Smooth muscle cell (in vitro differentiated cells): ENCODE data around the gene SOAT1. TPM values are rescaled to one million over a fixed set of nuclear protein-coding genes. Genes with fewer than 3 reads are reported as not detected.

Experiments used
- DNase-seq: peaks from one replicate; lab custom pipeline; 2025; ENCODE audit not compliant: unreplicated experiment; lab: John Stamatoyannopoulos, UW
- H2AFZ ChIP-seq: fragments of 200-600 bp; sonication (generic); 2 replicates; pipeline ENCODE4 v1.6.0; 2016; ENCODE audit warnings: antibody characterized with exemption, low read depth, mild to moderate bottlenecking
- H3F3A ChIP-seq: fragments of 200-600 bp; sonication (generic); 2 replicates; pipeline ENCODE4 v1.6.0; 2017; ENCODE audit warnings: antibody characterized with exemption, low read depth
- H3K27ac ChIP-seq: fragments of 200-600 bp; sonication (generic); 2 replicates; pipeline ENCODE4 v1.5.1; 2016; ENCODE audit warnings: low read depth, mild to moderate bottlenecking
- H3K27me3 ChIP-seq: fragments of 200-600 bp; sonication (generic); 2 replicates; pipeline ENCODE4 v1.6.1; 2016; ENCODE audit warnings: low read depth, mild to moderate bottlenecking
- H3K36me3 ChIP-seq: fragments of 200-600 bp; sonication (generic); 2 replicates; pipeline ENCODE4 v1.5.1; 2016; ENCODE audit warnings: low read depth
- H3K4me1 ChIP-seq: fragments of 200-600 bp; sonication (generic); 2 replicates; pipeline ENCODE4 v1.5.1; 2016; ENCODE audit warnings: low read depth
- H3K4me2 ChIP-seq: fragments of 200-600 bp; sonication (generic); 2 replicates; pipeline ENCODE4 v1.6.0; 2016; ENCODE audit warnings: mild to moderate bottlenecking
- H3K4me3 ChIP-seq: fragments of 200-600 bp; sonication (generic); 2 replicates; pipeline ENCODE4 v1.5.1; 2016; ENCODE audit warnings: mild to moderate bottlenecking
- H3K79me2 ChIP-seq: fragments of 200-600 bp; sonication (generic); 2 replicates; pipeline ENCODE4 v1.6.0; 2016; ENCODE audit warnings: low read depth, mild to moderate bottlenecking
- H3K9ac ChIP-seq: fragments of 200-600 bp; sonication (generic); 2 replicates; pipeline ENCODE4 v1.6.0; 2016; ENCODE audit warnings: low read depth
- H3K9me3 ChIP-seq: fragments of 200-600 bp; sonication (generic); replicated peaks from 2 replicates; pipeline ENCODE4 v1.5.1; 2016; ENCODE audit warnings: low read depth
- H4K20me1 ChIP-seq: fragments of 200-600 bp; sonication (generic); 2 replicates; pipeline ENCODE4 v1.6.0; 2016; ENCODE audit warnings: low read depth
- CTCF ChIP-seq: fragments of 200-600 bp; sonication (generic); IDR thresholded peaks from 2 replicates; pipeline ENCODE4 v1.5.1; 2017; ENCODE audit warnings: borderline replicate concordance, mild to moderate bottlenecking, antibody characterized with exemption; ENCODE audit not compliant: insufficient read depth, poor library complexity, severe bottlenecking
- whole genome bisulfite sequencing: methylation state at CpG from one replicate; pipeline ENCODE4 v1.1.7; 2016; ENCODE audit warnings: low lambda C conversion rate; 5-methylcytosine and 5-hydroxymethylcytosine counted together
- polyA plus RNA-seq: library from polyadenylated mRNA; unstranded; fragments of >200 nt; fragmentation: Nextera tagmentation; extraction: Ambion mirVana; gene quantifications from 2 replicates; pipeline ENCODE4 v1.2.1, GENCODE V29; 2016
- total RNA-seq: library from RNA; depleted of rRNA; stranded (reverse); fragments of >200 nt; gene quantifications from 2 replicates; pipeline ENCODE4 v1.2.3, GENCODE V29; 2014

SOAT1 gene
- total and polyA plus RNA-seq, 2 experiments from 2014 or later: 15.4 to 20.2 TPM

GRCh38 chr1:179318491-179318890, 24.9 kb downstream of the SOAT1 start:
- H3K4me1 ChIP-seq: no peaks in the 10 kb centered on the region
- WGBS: 95% methylated on average over 5 of the region's 5 CpGs

DNA sequence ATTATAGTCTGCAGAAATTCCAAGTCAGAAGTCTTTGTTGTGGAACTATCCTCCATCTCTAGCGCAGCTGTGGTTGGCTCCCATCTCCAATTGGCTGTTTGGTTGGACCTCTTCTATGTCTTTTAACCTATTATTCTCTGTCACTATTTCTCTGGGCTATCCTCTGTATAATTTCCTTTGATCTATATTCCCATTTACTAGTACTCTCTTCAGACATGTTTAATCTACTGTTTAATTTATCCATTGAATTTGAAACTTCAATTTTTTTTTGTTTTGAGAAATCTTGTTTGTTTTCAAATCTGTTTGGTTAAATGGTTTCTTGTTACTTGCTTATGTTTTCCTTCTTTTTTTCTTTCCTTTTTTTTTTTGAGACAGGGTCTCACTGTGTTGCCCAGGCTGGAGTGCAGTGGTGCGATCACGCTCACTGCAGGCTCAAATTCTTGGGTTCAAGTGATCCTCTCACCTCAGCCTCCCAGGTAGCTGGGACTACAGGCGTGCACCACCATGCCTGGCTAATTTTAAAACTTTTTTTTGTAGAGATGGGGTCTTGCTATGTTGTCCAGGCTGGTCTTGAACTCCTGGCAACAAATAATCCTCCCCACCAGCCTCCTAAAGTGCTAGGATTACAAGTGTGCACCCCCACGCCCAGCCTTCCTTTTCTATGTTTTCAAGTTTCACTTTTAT, 28.1 kb downstream of the SOAT1 start:
- Histone ChIP-seq H3K27me3 (no peaks in the 10 kb centered on the region), H3K36me3 (no peaks in the 10 kb centered on the region), H3K4me2 (no peak overlapping the region), H3K4me1 (no peaks in the 10 kb centered on the region), H3K27ac (no peak overlapping the region), H3K9me3 (no peaks in the 10 kb centered on the region), H3F3A (no peaks in the 10 kb centered on the region), H4K20me1 (no peaks in the 10 kb centered on the region), H3K9ac (no peak overlapping the region), H2AFZ (no peak overlapping the region), H3K79me2 (peaks cover 8% of the 10 kb centered on the region), H3K4me3 (no peak overlapping the region)
- DNase-seq: no peak
- WGBS: 91% methylated on average over 5 of the region's 5 CpGs
- no peak for TF ChIP-seq CTCF

More at GRCh38 chr1:179318491-179318890, 24.9 kb downstream of the SOAT1 start:
- Histone ChIP-seq H3K79me2 (peaks cover 17% of the 10 kb centered on the region), H3K9me3 (no peaks in the 10 kb centered on the region), H3K4me3 (no peak overlapping the region), H3K27ac (no peak overlapping the region), H3K9ac (no peak overlapping the region), H2AFZ (no peak overlapping the region), H3K27me3 (no peaks in the 10 kb centered on the region), H3K4me2 (no peak overlapping the region), H3F3A (no peaks in the 10 kb centered on the region), H4K20me1 (peaks cover 4% of the 10 kb centered on the region), H3K36me3 (no peaks in the 10 kb centered on the region)
- TF ChIP-seq CTCF: no peak
- DNase-seq: no peak

GRCh38 chr1:179322557-179322956, 29.0 kb downstream of the SOAT1 start:
- TF ChIP-seq CTCF: no peak
- DNase-seq: no peak
- Histone ChIP-seq H3K27me3 (no peaks in the 10 kb centered on the region), H3K4me2 (no peak overlapping the region), H3K9me3 (no peaks in the 10 kb centered on the region), H3F3A (no peaks in the 10 kb centered on the region), H2AFZ (no peak overlapping the region), H4K20me1 (no peaks in the 10 kb centered on the region), H3K27ac (no peak overlapping the region), H3K4me1 (no peaks in the 10 kb centered on the region), H3K9ac (no peak overlapping the region), H3K36me3 (no peaks in the 10 kb centered on the region), H3K79me2 (peaks cover 8% of the 10 kb centered on the region), H3K4me3 (no peak overlapping the region)
- WGBS: 54% methylated on average over 3 of the region's 3 CpGs

DNA sequence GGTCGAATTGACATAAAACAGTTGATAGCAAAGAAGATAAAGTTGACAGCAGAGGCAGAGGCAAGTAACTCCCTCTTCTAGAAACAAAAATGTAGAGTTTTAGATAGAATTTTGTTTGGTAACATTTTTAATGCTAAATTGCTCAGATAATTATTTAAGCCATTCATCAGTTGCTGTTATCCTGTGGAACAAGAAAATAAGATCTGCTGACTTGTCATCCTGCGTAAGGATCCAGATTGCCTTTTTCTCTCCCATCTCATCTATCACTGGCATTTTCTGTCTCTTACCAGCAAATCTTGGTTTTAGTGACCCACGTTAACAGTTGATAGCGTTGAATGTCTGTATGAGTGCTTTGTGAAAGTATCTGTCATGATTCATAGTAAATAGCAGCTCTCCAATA, 29.8 kb downstream of the SOAT1 start:
- H3K27me3 ChIP-seq: no peaks in the 10 kb centered on the region
- no peak overlapping the region for H3K4me2 ChIP-seq
- no peak for TF ChIP-seq CTCF
- WGBS: 75% methylated on average over 4 of the region's 4 CpGs
- no peak for DNase-seq
- no peak overlapping the region for H3K9ac ChIP-seq
- H3K4me1 ChIP-seq: no peaks in the 10 kb centered on the region
- no peaks in the 10 kb centered on the region for H3K36me3 ChIP-seq
- H3F3A ChIP-seq: no peaks in the 10 kb centered on the region
- H2AFZ ChIP-seq: no peak overlapping the region
- peaks cover 8% of the 10 kb centered on the region for H3K79me2 ChIP-seq
- no peaks in the 10 kb centered on the region for H3K9me3 ChIP-seq
- no peaks in the 10 kb centered on the region for H4K20me1 ChIP-seq
- H3K4me3 ChIP-seq: no peak overlapping the region
- H3K27ac ChIP-seq: no peak overlapping the region
